A549 (cell line): ENCODE measurements around the gene TCF7L2. TPM values are rescaled to one million over a fixed set of nuclear protein-coding genes. Genes with fewer than 3 reads are reported as not detected.

ENCODE experiments used
- ATAC-seq, 2 experiments: fragments of 200-7000 bp in 1 of 2; fragments of >200 bp in 1 of 2; cut with Nextera tagmentation in 1 of 2; cut with Tn5 transposase in 1 of 2; 3 replicates each; pipeline versions ENCODE4 v1.8.0 to v1.9.1; 2018 to 2020; ENCODE audit warnings: mild to moderate bottlenecking in 1 of 2, moderate library complexity in 1 of 2
- CTCF ChIA-PET: fragments of 300-600 bp; sonication (Branson Sonifier 250); formaldehyde crosslinking; extraction: SDS; loops from one replicate; lab custom pipeline; 2021; ENCODE audit warnings: antibody characterized with exemption, inconsistent platforms; lab: Yijun Ruan, JAX
- POLR2A ChIA-PET: fragments of 350-600 bp; formaldehyde crosslinking; extraction: SDS; loops from one replicate; lab custom pipeline; 2021; ENCODE audit warnings: antibody characterized with exemption, inconsistent platforms; lab: Yijun Ruan, JAX
- DNase-seq, 2 experiments: peaks; one replicate each; pipeline versions ENCODE4 v3.0.0 to v3.0.0-alpha.2; 2011 to 2016; ENCODE audit warnings: low read depth in 1 of 2, low spot score in 1 of 2
- FAIRE-seq: peaks from 2 replicates; lab custom pipeline; 2011; peaks lifted over from hg19 to GRCh38; lab: Jason Lieb, UNC
- H3K27ac ChIP-seq, 2 experiments: fragments of >200 bp; sonication (Bioruptor Twin); formaldehyde crosslinking; 3 replicates each; pipeline ENCODE4 v1.5.1; 2016 to 2017
- H3K4me1 ChIP-seq: fragments of >200 bp; sonication (Bioruptor Twin); formaldehyde crosslinking; 3 replicates; pipeline ENCODE4 v1.6.1; 2016
- H3K4me2 ChIP-seq: fragments of >200 bp; sonication (Bioruptor Twin); formaldehyde crosslinking; 3 replicates; pipeline ENCODE4 v1.6.1; 2016
- H3K4me3 ChIP-seq: fragments of >200 bp; sonication (Bioruptor Twin); formaldehyde crosslinking; 3 replicates; pipeline ENCODE4 v1.5.1; 2016
- H3K9me3 ChIP-seq: fragments of >200 bp; sonication (Bioruptor Twin); formaldehyde crosslinking; 3 replicates; pipeline ENCODE4 v1.6.1; 2016
- CEBPB ChIP-seq, 2 experiments: fragments of >200 bp in 1 of 2; sonication (Bioruptor Twin) in 1 of 2; formaldehyde crosslinking in 1 of 2; IDR thresholded peaks; 2 replicates each; pipeline ENCODE4 v1.6.1; 2012 to 2016
- ESRRA ChIP-seq: fragments of 150-350 bp; IDR thresholded peaks from 2 replicates; pipeline ENCODE4 v1.6.1; 2014; ENCODE audit warnings: mild to moderate bottlenecking, low read length, borderline replicate concordance
- FOSL2 ChIP-seq, 2 experiments: fragments of 450-650 bp in 1 of 2; fragments of >200 bp in 1 of 2; sonication (Bioruptor Twin) in 1 of 2; formaldehyde crosslinking; IDR thresholded peaks; 2 replicates each; pipeline versions ENCODE4 v1.5.0 to v1.6.1; 2016 to 2020; ENCODE audit warnings: mild to moderate bottlenecking in 1 of 2, moderate library complexity in 1 of 2
- GATA3 ChIP-seq: IDR thresholded peaks from 2 replicates; pipeline ENCODE4 v1.6.1; 2012; ENCODE audit warnings: borderline replicate concordance
- KDM5A ChIP-seq: fragments of 200-600 bp; sonication (generic); IDR thresholded peaks from 2 replicates; pipeline ENCODE4 v1.6.1; 2016; ENCODE audit warnings: antibody characterized with exemption, mild to moderate bottlenecking
- MYC ChIP-seq: IDR thresholded peaks from 2 replicates; pipeline ENCODE4 v1.6.1; 2012; ENCODE audit warnings: mild to moderate bottlenecking, inconsistent platforms, low read length, improper control_type of control experiment, borderline replicate concordance
- RAD21 ChIP-seq, 2 experiments: fragments of >200 bp in 1 of 2; sonication (Bioruptor Twin) in 1 of 2; formaldehyde crosslinking in 1 of 2; IDR thresholded peaks in 1 of 2; conservative IDR thresholded peaks in 1 of 2; 2 replicates in 1 of 2; 3 replicates in 1 of 2; pipeline ENCODE4 v1.6.1; 2012 to 2018; ENCODE audit warnings: inconsistent platforms in 1 of 2
- RARB ChIP-seq: fragments of 250-450 bp; sonication (Bioruptor Pico); IDR thresholded peaks from 2 replicates; pipeline ENCODE4 v1.8.0; 2021; ENCODE audit warnings: mild to moderate bottlenecking, moderate library complexity
- RCOR1 ChIP-seq: fragments of 150-350 bp; IDR thresholded peaks from 2 replicates; pipeline ENCODE4 v1.6.1; 2014; ENCODE audit warnings: antibody characterized with exemption, low read length, low read depth
- RNF2 ChIP-seq: fragments of 200-600 bp; sonication (generic); IDR thresholded peaks from 2 replicates; pipeline ENCODE4 v1.6.1; 2016; ENCODE audit warnings: low read depth, mild to moderate bottlenecking, antibody characterized with exemption, moderate library complexity, borderline replicate concordance
- TP53 ChIP-seq: fragments of 250-450 bp; sonication (Bioruptor Pico); IDR thresholded peaks from 2 replicates; pipeline ENCODE4 v1.5.0; 2021; ENCODE audit warnings: mild to moderate bottlenecking, moderate library complexity
- WGBS: methylation state at CpG from one replicate; pipeline ENCODE4 v1.1.6; 2017; ENCODE audit errors: missing lambda C conversion rate; 5-methylcytosine and 5-hydroxymethylcytosine counted together
- polyA plus RNA-seq, 4 experiments: library from polyadenylated mRNA; depleted of rRNA in 3 of 4; stranded (reverse); fragments of >200 nt; fragmentation: RNase III in 1 of 4; extraction: RNeasy Plus Mini Kit Qiagen cat#74134 plus additional on column Dnase treatment in 1 of 4; gene quantifications; 2 replicates in 3 of 4; 3 replicates in 1 of 4; pipeline ENCODE4 v1.2.3, GENCODE V29; 2011 to 2017
- TF ChIP-seq, protein P1 (sequence below): fragments of 450-650 bp; IDR thresholded peaks from 2 replicates; pipeline ENCODE4 v1.6.1; 2014; ENCODE audit warnings: antibody characterized with exemption
- TF ChIP-seq, protein P2 (sequence below): fragments of 200-600 bp; sonication (generic); IDR thresholded peaks from 2 replicates; pipeline ENCODE4 v1.6.1; 2016; ENCODE audit warnings: antibody characterized with exemption, mild to moderate bottlenecking, moderate library complexity
- TF ChIP-seq, protein P3 (sequence below): fragments of >200 bp; sonication (Bioruptor Twin); formaldehyde crosslinking; IDR thresholded peaks from 3 replicates; pipeline ENCODE4 v1.5.1; 2016
- TF ChIP-seq, protein P4 (sequence below): IDR thresholded peaks from 2 replicates; pipeline ENCODE4 v1.6.1; 2012; ENCODE audit warnings: low read depth, borderline replicate concordance

TCF7L2 gene
- polyA plus RNA-seq, 2 of the 4 experiments (the other 2 are of a cell fraction): 11.3 to 14.5 TPM

DNA sequence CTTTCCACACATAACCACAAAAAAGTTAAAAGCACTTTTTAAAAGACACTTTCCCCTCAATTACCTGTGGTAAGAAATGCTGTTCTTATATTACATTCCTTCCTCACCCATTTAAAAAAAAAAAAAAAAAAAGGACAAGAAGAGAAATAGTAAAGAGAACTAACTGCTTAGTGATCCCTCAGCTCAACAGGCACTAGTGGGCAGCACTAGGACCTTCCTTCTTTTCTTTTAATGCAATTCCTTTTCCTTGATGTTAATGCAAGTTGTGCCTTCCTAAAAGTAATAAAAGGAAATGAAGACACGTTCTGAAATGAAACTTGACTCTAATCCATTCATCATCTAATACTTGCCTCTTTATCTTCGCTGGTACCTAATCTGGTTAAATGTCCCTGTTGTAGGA, 189.7 kb downstream of the TCF7L2 start:
- Histone ChIP-seq H3K4me2 (no peak overlapping the region), H3K27ac (0 out of 6 replicates have a peak overlapping the region, but pooled peaks of 1 of the 2 experiments have one; percentile 11), H3K9me3 (no peaks in the 10 kb centered on the region), H3K4me3 (no peak overlapping the region), H3K4me1 (peaks cover 25% of the 10 kb centered on the region)
- ChIA-PET CTCF (interaction anchor here (0.6 to 2.9 kb wide), 5 partner anchors 13 to 314 kb away, joined by 3 to 7 read pairs (median 3); no protein-coding TSS in a partner anchor), POLR2A (no interaction called here)
- DNase-seq (no peak), FAIRE-seq (no peak), ATAC-seq (peak in 1 of 2 experiments; percentile 52; a peak in 2 of 6 replicates)
- TF ChIP-seq RARB (CRISPR knock-in tag) (no peak), RNF2 (no peak), MYC (no peak), TP53 (no peak), FOSL2 (IDR thresholded peaks at IDR 0.05) (no peak), FOSL2 (CRISPR knock-in tag; IDR thresholded peaks at IDR 0.05) (no peak), ESRRA (no peak), CEBPB (IDR thresholded peaks at IDR 0.05) (no peak), KDM5A (no peak), RCOR1 (no peak), RAD21 (conservative IDR thresholded peaks at IDR 0.05 in 1 of 2, IDR thresholded peaks at IDR 0.05 in 1 of 2) (peak in 1 of 2 experiments; percentile 32; a peak in 1 of 5 replicates), GATA3 (no peak)
- TF ChIP-seq, protein P1, sequence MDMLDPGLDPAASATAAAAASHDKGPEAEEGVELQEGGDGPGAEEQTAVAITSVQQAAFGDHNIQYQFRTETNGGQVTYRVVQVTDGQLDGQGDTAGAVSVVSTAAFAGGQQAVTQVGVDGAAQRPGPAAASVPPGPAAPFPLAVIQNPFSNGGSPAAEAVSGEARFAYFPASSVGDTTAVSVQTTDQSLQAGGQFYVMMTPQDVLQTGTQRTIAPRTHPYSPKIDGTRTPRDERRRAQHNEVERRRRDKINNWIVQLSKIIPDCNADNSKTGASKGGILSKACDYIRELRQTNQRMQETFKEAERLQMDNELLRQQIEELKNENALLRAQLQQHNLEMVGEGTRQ: no peak
- TF ChIP-seq, protein P2, sequence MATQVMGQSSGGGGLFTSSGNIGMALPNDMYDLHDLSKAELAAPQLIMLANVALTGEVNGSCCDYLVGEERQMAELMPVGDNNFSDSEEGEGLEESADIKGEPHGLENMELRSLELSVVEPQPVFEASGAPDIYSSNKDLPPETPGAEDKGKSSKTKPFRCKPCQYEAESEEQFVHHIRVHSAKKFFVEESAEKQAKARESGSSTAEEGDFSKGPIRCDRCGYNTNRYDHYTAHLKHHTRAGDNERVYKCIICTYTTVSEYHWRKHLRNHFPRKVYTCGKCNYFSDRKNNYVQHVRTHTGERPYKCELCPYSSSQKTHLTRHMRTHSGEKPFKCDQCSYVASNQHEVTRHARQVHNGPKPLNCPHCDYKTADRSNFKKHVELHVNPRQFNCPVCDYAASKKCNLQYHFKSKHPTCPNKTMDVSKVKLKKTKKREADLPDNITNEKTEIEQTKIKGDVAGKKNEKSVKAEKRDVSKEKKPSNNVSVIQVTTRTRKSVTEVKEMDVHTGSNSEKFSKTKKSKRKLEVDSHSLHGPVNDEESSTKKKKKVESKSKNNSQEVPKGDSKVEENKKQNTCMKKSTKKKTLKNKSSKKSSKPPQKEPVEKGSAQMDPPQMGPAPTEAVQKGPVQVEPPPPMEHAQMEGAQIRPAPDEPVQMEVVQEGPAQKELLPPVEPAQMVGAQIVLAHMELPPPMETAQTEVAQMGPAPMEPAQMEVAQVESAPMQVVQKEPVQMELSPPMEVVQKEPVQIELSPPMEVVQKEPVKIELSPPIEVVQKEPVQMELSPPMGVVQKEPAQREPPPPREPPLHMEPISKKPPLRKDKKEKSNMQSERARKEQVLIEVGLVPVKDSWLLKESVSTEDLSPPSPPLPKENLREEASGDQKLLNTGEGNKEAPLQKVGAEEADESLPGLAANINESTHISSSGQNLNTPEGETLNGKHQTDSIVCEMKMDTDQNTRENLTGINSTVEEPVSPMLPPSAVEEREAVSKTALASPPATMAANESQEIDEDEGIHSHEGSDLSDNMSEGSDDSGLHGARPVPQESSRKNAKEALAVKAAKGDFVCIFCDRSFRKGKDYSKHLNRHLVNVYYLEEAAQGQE: no peak
- TF ChIP-seq, protein P3, sequence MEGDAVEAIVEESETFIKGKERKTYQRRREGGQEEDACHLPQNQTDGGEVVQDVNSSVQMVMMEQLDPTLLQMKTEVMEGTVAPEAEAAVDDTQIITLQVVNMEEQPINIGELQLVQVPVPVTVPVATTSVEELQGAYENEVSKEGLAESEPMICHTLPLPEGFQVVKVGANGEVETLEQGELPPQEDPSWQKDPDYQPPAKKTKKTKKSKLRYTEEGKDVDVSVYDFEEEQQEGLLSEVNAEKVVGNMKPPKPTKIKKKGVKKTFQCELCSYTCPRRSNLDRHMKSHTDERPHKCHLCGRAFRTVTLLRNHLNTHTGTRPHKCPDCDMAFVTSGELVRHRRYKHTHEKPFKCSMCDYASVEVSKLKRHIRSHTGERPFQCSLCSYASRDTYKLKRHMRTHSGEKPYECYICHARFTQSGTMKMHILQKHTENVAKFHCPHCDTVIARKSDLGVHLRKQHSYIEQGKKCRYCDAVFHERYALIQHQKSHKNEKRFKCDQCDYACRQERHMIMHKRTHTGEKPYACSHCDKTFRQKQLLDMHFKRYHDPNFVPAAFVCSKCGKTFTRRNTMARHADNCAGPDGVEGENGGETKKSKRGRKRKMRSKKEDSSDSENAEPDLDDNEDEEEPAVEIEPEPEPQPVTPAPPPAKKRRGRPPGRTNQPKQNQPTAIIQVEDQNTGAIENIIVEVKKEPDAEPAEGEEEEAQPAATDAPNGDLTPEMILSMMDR: peak; percentile 27; the same call in 2 of the 3 replicates
- TF ChIP-seq, protein P4, sequence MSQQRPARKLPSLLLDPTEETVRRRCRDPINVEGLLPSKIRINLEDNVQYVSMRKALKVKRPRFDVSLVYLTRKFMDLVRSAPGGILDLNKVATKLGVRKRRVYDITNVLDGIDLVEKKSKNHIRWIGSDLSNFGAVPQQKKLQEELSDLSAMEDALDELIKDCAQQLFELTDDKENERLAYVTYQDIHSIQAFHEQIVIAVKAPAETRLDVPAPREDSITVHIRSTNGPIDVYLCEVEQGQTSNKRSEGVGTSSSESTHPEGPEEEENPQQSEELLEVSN: no peak
- 62% methylated on average over 2 of the region's 2 CpGs for WGBS

DNA sequence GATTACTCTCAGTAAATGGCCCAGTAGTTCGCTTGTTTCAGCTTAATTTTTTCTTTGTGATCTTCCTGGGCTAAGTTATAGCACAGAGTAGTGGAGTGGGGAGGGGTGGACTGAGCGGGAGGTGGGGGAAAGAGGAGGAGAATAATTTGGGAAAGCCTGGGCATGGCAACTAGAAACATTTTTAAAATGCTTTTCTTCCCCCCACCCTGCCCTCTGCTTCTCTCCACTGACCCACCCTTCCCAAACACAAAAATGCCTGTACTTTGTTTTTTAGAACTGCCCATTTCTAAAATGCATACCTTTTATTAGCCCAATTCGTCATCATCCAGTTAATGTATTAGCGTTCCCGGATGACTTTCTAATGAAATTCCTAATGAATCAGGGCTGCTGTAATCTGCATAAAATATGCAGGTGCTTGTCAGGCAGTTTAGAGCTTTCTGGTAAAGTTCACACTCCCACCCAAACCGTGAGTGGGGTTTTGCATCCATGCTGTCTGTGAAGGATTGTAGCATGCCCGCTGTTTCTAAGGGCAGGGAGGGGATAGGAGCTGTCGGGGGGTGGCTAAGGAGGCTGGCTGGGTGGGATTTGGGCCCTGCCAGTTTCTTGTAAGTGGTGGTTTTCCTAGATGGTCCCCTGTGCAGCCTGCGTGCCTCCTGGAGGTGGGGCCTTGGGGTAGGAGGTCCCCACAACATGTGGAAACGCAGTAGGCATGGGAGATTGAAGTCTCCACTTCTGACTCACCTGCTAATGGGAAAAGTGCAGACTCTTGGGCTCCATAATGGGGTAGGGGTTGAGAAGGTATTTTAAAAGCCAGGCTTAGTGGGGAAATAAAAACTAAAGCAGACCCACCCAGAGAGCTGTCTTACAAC, 190.3 kb downstream of the TCF7L2 start:
- Histone ChIP-seq H3K9me3 (no peaks in the 10 kb centered on the region), H3K4me1 (peaks cover 25% of the 10 kb centered on the region), H3K27ac (0 out of 6 replicates have a peak overlapping the region, but pooled peaks of 1 of the 2 experiments have one; percentile 11)
- DNase-seq (no peak), ATAC-seq (no peak), FAIRE-seq (no peak)
- ChIA-PET CTCF (interaction anchor here (0.6 to 2.9 kb wide), 5 partner anchors 13 to 313 kb away, joined by 3 to 7 read pairs (median 3); no protein-coding TSS in a partner anchor), POLR2A (no interaction called here)
- 95% methylated on average over 10 of the region's 10 CpGs for WGBS
- TF ChIP-seq CEBPB (IDR thresholded peaks at IDR 0.05): no peak
- TF ChIP-seq, all 56 proteins: peak for 0
- Histone ChIP-seq H3K4me3 (no peak overlapping the region), H3K4me2 (no peak overlapping the region)
